Peyer's patch (tissue), 4 donors: Measurements from ENCODE around the gene POLDIP3.

Experiments
- CTCF ChIP-seq, 6 experiments: fragments of 450-650 bp in 4 of 6; fragments of 200-600 bp in 2 of 6; sonication (generic) in 1 of 6; IDR thresholded peaks; one replicate each; pipeline ENCODE4 v1.5.1; 2017 to 2019; ENCODE audit warnings: antibody characterized with exemption in 6 of 6, mild to moderate bottlenecking in 3 of 6, moderate library complexity in 1 of 6
- POLR2A ChIP-seq, 2 donors: fragments of 450-650 bp; IDR thresholded peaks; one replicate each; pipeline ENCODE4 v1.5.1; 2017; ENCODE audit warnings: antibody characterized with exemption in 2 of 2, mild to moderate bottlenecking in 2 of 2, moderate library complexity in 2 of 2

DNA sequence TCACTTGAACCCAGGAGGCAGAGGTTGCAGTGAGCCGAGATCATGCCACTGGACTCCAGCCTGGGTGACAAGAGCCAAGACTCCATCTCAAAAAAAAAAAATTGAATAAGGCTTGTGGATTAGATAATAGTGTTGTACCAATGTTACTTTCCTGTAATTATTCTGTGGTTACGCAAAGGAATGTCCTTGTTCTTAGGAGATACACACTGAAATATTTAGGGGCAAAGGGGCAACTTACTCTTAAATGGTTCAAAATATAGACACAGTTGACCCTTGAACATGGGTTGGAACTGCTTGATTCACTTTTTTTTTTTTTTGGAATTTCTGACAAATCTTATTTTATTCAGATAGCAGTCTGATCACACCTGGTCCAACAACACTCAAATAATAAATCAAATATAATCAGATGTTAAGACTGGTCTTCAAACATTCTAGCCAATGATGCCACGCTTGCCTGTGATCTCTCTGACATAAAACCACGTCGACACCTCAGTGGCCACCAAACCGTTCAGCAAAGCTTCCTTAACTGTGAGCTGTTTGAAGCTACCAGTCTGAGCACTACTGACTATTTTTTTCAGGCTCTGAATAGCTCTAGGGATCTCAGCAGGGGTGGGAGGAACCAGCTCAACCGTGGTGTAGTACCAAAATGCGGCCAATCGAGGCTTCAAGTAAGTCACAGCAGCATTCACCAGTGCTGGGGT is 25.0 kb upstream of the POLDIP3 start:
- TF ChIP-seq CTCF (IDR thresholded peaks at IDR 0.05) (no peak), POLR2A (IDR thresholded peaks at IDR 0.05) (no peak)
